GM19240 (cell line): Measurements from ENCODE around the gene LAMP5.

Experiments used
- DNase-seq: peaks from one replicate; pipeline ENCODE4 v3.0.0; 2011; ENCODE audit warnings: low spot score; ENCODE audit not compliant: insufficient read length

The LAMP5 gene

DNA sequence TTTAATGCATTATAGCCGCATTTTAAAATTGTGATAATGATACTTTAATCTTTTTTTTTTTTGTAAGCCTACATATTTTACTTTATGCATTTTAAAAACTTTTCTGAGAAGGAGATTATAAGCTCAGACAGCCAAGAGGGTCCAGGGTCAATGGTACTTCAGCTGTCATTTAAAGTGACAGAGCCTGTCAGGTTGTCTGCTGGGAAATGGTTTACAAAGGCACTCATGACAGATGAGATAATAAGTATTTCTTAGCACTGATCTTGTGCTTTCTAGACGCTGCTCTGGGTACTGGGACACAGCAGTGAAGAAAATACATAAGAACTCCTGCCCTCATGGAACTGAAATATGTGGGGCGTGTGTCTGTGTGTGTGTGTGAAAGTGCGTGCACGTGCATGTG, 19.6 kb downstream of the LAMP5 start:
- DNase-seq = no peak

DNA sequence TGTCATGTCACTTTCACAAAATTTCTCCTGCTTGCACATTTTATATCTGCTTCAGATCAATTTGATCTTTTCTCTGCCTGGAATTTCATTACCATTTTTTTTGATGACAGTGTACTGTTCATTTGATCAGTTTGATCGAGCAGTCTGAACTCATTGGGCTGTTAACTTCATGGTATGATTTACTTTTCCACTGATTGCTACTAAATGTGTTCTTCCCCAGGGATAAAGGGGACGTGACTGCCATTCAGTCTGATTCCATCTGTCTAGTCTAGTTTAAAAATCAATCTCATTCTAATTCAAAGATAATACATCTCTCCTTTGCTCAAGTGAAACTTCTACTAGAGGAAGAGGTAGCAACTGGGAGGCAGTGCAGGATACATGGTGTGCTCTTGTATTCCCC, 21.1 kb downstream of the LAMP5 start:
- DNase-seq = no peak

DNA sequence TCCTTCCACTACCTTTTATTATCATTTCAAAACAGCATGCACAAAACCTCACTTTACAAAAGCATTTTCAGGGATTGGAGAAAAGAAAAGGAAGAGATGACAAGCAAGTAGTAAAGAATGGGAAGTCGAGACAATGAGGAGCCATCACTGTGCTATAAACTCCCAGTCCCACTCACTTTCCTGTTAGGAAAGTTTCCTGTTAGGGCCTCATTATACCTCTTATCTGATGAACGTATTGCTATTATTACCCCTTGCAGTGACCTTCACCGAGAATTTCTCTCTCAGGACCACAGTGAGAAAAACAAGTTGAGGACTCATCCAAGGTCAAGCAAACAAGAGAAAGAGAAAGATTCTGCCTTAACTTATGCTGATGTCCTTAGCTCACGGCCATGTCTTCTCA, 28.8 kb downstream of the LAMP5 start:
- DNase-seq = no peak

DNA sequence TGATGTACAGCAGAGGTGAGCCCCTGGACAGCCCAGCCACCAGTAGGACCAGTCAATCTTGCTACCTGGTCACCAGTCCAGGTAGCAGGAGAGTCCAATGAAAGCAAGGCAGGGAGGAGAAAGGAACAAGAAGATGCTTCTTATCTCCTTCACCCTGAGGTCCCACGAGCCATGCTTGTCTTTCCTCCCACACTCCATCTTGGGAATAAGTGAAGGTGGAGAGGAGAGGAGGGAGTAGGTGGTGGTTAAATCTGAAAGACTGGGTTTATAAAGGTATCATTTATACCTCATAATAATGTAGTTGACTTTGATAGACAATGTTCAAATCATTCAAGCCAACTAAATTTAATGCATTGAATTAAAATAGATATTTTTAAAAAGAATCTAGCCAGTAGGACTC, 35.9 kb downstream of the LAMP5 start:
- DNase-seq = no peak

DNA sequence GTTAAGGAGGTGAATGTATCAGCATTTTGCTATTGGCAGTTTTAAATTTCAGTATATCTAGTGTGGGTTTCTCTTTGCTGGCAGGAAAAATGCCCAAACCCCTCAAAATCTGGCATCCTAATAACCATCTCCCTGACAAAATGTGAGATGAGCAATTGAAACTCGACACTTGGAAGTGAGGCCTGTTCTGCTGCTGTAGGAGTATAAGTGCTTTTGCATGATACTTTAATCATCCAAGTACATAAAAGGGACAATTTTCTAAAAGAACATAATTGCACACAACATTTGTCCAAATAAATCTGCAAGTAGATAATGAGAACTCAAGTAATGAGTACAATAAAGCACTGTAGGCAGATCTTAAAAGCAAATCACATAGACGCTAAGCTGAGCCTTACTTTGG, 36.5 kb downstream of the LAMP5 start:
- no peak for DNase-seq

DNA sequence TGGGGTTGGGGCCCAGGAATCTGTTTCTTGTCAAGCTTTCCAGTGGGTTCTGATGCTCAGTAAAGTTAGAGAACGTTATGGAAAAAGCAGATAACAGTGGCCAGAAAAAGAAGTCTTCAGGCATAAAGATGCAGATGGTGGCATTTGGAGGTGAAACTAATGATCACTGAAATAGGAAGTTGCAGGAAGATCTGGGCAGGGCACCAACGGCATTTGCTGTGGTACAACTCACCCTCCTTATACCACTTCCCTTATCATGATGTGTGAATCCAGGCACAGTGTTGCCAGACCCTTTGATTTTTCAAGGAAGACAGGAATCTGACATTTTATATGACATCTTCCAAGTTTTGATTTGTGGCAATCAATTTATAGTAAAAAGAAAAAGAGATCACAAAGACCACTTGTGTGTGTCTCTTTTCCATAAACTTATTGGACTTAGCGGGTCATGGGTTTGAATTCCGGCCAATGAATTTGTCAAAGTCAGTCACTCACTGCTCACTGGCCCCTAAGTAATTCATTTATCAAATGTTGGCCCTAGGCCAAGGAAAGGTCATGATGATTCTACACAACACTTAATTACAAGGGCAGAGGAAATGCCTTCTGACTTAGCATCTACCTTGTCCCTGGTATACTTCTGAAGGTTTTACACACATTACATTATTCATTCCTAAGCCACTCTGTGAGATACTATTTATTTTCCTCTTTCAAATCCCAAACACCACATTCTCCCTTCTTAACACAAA, 37.6 kb downstream of the LAMP5 start:
- no peak for DNase-seq

DNA sequence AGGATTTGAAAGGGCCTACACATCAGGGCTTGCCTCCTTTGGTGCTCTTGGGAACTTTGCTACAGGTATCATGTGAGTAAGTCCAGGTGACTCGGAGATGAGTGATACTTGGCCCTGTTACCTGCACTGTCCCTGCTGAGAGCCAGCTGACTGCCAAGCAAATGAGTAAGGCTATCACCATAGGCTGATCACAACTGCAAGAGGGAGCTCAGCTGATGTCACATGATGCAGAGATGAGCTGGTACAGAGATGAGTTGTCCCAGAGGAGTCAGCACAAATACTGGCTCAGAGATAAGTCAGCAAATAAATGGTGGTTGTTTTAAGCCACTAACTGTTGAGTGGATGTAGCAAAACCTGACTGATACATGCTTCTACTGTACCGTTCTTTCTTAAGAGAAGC, 41.4 kb downstream of the LAMP5 start:
- no peak for DNase-seq

DNA sequence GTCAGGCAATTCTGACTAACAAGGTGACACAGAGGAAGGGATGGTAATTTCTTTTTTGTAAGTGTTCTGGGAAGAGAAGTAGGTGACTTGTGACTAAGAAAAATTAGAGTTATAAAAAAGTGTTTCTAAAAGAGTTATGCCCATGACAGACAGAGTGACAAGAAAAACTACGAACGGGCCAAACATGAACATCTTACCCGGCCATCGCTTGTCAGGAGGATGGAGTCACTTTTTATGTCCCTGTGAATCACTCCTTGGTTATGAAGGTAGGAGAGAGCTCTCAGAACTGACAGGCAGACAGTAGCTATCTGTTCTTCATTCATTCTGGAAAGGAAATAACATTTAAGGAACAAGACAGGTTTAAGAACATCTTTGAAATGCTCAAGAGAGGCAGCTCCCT, 43.0 kb downstream of the LAMP5 start:
- no peak for DNase-seq

DNA sequence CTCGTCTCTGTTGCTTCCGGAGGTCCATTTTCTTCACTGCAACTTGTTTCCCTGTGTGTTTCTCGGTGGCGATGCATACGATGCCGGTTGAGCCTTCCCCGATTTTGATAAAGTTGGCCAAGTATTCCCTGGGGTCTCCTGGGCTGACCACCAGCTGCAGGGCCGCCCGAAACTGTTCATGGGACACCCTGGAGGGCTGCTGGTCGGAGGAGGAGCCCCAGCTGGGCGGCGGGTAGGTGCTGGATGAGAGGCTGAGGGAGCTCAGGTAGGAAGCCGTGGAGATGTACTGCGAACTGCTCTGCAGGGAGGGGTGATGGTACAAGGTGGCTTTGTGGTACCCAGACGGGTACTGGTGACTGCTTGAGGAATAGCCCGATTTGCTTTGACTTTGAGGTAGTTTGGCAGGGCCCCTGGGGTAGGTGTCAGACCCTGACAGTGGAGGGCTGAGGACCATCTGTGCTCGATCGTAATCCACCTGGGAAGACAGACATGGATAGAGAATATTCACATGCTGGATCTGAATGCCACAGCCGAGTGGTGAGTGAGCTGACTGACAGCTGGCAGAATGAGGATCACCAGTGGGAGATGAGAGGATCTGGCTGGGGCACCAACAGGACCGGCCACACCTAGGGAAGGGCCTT, 51.6 kb downstream of the LAMP5 start:
- no peak for DNase-seq

DNA sequence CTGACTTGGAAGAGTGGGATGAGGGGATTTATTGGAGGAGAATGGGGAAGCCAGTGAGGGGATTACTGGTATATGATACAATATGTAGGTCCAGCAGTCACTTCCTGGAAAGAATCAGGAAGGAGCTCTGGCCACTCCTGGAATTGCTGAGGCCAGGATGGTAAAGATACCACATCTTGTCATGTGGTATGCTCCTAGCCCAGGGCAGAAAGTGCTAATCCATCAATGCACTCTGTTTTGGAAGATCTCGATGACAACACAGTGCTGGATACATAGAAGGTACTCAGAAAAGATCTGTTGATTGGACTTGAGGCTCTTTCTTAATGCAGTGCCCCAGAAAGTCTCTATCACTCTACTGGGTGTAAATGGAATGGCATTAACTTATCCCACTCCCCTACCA, 52.6 kb downstream of the LAMP5 start:
- no peak for DNase-seq

DNA sequence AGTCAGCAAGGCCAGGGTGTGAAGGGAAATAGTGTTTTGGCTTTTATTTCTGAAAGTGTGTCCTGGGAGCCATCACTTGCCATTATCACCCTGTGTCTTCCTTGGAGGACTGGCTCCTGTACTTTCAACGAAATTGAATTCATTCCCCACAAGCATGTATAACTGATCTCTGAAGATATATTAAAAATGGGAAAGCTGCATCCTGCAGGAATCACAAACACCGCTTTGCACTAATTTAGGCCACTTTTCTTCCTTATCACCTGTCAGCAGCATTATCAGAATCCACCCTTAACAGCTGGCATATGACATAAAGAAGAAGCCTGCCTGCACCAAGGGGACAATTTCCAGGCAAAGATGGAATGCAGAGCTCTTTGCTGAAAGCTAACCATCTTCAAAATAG, 56.2 kb downstream of the LAMP5 start:
- no peak for DNase-seq

DNA sequence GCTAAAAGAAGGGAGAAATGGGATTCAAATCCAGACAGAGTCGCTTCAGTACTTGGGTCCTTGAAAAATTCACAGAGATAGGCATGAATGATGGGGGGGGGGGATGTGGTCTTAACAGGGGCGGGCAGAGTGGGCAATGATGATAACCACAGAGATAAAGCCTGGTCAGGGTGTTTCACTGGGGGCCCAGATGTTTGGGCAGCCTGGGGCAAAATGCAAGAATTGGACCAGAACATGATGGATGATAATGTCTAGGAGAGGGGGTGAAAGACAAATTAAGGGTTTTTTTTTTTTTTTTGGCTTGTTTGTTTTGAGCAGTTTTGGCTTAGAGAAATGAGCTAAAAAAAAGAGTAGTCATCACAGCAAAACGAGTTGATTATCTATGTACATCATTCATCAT, 57.4 kb downstream of the LAMP5 start:
- DNase-seq = no peak

DNA sequence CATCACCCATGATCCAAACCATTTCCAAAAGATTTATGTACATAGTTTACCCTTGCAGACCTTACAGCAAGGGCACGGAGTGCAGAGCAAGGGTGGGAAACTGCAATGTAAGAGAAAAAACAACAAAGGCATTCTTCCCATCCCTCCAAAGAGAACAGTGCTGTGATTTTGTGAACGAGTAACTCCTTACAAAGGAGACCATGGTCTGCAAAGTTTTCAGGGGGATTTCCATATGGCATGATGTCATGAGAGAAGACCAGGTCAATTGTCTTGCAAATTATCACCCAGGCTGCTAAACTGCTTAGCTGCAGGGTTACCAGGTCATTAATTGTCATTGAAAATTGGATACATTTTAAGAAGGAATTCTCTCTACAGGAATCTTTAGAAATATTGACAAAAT, 58.3 kb downstream of the LAMP5 start:
- DNase-seq = no peak

DNA sequence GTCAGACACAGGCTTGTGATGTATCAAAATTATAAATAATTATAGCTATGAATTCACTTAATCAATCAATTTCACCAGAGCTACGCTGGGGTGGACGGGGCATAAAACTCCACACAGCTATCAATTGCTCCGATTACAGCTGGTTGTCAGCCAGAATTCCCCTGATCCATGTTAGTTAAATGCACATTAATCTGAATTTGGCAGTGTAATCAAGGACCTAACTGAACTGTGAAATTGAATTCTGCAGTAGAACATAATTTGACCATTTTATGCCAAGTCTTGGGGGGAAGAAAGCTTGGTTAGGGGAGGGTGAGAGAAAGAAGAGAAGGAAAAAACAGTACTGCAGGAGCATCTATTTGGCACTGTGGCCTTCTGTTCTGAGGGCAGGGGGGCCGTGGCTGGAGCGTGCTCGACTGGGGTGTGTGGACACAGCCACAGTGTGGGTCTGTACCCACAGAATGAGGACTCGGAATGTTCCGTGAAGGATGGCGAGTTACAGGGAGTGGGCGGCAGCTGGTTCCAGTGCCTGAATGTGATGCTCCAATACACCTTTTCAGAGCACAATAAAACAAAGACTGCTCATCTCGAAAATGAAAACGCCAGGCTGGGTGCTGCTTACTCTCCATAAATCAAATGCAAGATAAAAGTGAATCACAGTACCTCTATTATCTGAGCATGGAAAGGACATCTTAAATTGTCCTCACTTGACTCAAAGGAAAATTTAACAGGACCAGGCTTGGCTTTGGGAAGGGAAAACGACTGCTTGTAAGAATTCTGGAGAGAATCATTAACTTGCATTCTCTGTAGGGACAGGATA, 59.2 kb downstream of the LAMP5 start:
- DNase-seq = no peak

DNA sequence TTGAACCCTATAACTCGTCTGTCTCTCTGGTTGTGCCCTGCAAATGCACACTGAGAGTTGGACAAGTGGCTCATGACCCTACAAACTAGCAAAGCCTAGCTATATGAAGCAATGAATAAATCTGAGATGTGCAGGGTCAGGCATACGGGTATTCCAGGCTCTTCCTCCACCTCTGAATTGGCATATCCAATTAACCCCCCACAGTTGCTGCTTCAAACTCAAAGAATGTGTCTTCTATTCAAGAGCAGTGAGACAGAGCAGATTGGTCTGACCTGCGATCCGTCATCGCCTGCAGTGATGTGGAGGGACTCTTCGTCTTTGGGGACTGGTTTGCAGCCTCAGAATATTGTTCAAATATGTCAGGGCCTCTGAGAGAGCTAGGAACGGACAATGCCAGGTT, 59.8 kb downstream of the LAMP5 start:
- no peak for DNase-seq

DNA sequence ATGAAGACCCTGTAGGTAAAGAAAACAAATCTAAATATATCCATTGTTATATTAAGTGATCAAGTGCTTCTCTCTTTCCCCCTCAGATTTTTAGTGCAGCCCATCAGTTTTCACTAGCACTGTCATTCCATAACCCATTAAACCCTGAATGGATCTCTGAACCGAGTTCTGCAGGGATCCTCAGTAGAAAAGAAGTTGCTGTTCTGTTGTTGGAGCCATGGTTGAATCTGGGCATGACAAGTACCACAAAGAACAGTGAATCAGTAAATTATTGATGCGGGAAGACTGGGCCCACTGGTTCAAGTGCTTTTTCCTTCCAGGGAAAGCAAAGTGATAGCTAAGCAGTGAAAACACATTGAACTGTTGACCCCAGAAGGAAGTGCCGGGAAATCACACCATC, 60.4 kb downstream of the LAMP5 start:
- no peak for DNase-seq

DNA sequence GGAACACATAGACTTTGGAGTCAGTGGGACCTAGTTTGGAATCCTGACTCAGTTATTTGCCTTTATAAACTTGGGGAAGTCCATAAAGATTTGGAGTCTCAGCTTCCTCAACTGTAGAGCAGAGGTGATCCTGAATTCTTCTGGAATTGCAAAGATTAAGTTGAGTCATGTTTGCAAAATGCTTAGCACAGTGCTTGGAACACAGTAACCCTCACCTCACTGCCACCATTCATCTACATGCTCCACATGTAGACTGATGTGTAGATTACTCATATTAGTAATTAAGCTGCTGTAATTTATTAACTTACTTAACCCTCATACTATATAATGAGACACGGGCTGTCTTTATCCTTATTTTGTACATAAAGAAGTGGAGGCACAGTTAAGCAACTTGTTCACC, 61.4 kb downstream of the LAMP5 start:
- no peak for DNase-seq

DNA sequence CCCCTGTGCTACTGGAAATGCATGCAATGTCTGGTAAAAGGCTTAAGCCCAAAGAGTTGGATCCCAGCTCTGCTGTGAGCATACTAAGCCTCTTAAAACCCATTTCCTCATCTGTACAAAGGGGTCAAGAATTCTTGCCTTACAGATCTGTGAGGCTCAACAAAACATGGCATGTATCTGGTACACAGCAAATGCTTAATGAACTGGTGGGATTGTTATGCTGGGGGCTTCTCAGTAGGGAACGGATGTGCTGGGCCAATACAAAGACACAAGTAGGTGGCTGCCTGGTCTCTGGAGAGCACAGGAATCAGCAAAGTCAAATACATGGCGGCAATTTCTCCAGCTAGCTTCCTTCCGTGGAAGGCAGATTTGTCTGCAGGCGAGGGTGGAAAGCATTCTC, 62.3 kb downstream of the LAMP5 start:
- no peak for DNase-seq

DNA sequence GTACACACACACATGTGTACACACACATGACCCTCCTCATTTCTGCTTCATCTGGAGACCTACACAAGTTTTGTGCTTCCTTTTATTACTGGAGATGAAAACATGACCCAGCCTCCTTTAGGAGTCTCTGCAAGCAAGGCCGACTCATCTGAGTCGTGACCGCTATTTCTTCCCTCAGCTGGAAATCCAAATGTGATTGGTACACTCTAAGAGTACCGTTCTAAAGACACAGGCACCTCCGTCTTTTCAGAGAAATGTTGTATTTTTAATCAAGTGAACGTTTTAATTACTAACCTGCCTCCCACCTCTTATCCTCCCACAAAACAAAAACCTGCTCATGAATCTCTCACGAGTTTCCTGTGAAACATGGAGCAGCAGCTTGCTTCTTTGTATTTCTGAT, 63.0 kb downstream of the LAMP5 start:
- no peak for DNase-seq

DNA sequence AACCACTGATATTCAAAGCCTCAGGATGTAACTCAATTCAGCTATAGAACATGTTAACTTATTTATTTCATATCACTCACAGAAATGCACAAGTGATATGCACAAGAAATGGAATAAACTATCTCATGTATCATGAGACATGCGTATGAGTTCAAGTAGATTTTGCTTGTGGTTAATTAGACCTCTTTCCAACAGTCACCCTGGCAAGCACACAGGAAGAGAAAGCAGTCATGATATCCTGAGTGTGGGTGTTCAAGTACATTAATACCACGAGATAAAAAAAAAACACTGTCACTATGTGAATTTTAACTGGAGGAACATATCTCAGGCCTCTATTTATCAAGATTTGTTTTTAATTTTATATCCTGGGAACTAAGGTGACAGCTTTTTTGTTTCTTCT, 64.2 kb downstream of the LAMP5 start:
- DNase-seq = no peak
